Keratinocyte (primary cell): ENCODE results near the gene SLC25A40. TPM values are rescaled to one million over a fixed set of nuclear protein-coding genes. Genes with fewer than 3 reads are reported as not detected.
A peak's percentile ranks its signal among the peaks of the same experiment; 100 is the strongest.
"Not testable (repeated sequence)": the region's sequence is repeated elsewhere in the genome, so short reads cannot be mapped to it uniquely, and the experiment has no call there.

ENCODE experiments used
- DNase-seq: peaks from one replicate; pipeline ENCODE4 v3.0.0-alpha.2; 2011; ENCODE audit warnings: low read depth, missing footprints, low spot score
- FAIRE-seq: peaks from 2 replicates; lab custom pipeline; 2011; peaks lifted over from hg19 to GRCh38; lab: Jason Lieb, UNC
- H2AFZ ChIP-seq: 2 replicates; pipeline ENCODE4 v1.6.0; 2012; ENCODE audit warnings: low read length, control low read depth, inconsistent platforms; ENCODE audit not compliant: control insufficient read depth
- H3K27ac ChIP-seq: 2 replicates; pipeline ENCODE4 v1.5.1; 2011; ENCODE audit warnings: low read length; ENCODE audit not compliant: control insufficient read depth, insufficient read depth
- H3K27me3 ChIP-seq: 3 replicates; pipeline ENCODE4 v1.6.0; 2011; ENCODE audit warnings: low read length; ENCODE audit not compliant: control insufficient read depth, insufficient read depth; ENCODE audit errors: extremely low read depth
- H3K36me3 ChIP-seq, 2 experiments: 2 replicates in 1 of 2; 3 replicates in 1 of 2; pipeline ENCODE4 v1.5.1; 2011; ENCODE audit warnings: low read length in 2 of 2, mild to moderate bottlenecking in 1 of 2; ENCODE audit not compliant: control insufficient read depth in 2 of 2, insufficient read depth in 2 of 2; ENCODE audit errors: extremely low read depth in 1 of 2
- H3K4me1 ChIP-seq: 3 replicates; pipeline ENCODE4 v1.5.1; 2011; ENCODE audit warnings: low read length; ENCODE audit not compliant: control insufficient read depth, insufficient read depth; ENCODE audit errors: extremely low read depth
- H3K4me2 ChIP-seq: 3 replicates; pipeline ENCODE4 v1.6.0; 2011; ENCODE audit warnings: low read depth, low read length; ENCODE audit not compliant: control insufficient read depth, insufficient read depth; ENCODE audit errors: extremely low read depth
- H3K4me3 ChIP-seq, 3 experiments: fragments of 200-600 bp in 1 of 3; sonication (generic) in 1 of 3; 2 replicates in 2 of 3; 3 replicates in 1 of 3; pipeline ENCODE4 v1.5.1; 2011 to 2016; ENCODE audit warnings: low read length in 3 of 3, mild to moderate bottlenecking in 3 of 3, control low read depth in 2 of 3, inconsistent platforms in 1 of 3, low read depth in 1 of 3, mixed read lengths in 1 of 3, mixed run types in 1 of 3, moderate library complexity in 1 of 3; ENCODE audit not compliant: control insufficient read depth in 2 of 3, insufficient read depth in 2 of 3; ENCODE audit errors: extremely low read depth in 1 of 3
- H3K79me2 ChIP-seq: 2 replicates; pipeline ENCODE4 v1.6.0; 2012; ENCODE audit warnings: low read length; ENCODE audit not compliant: control insufficient read depth, insufficient read depth
- H3K9ac ChIP-seq: 3 replicates; pipeline ENCODE4 v1.6.0; 2011; ENCODE audit warnings: low read length; ENCODE audit not compliant: control insufficient read depth, insufficient read depth; ENCODE audit errors: extremely low read depth
- H3K9me1 ChIP-seq: 3 replicates; pipeline ENCODE4 v1.6.0; 2011; ENCODE audit warnings: low read length; ENCODE audit not compliant: control insufficient read depth, insufficient read depth; ENCODE audit errors: extremely low read depth
- H3K9me3 ChIP-seq: 2 replicates; pipeline ENCODE4 v1.5.1; 2012; ENCODE audit warnings: low read depth, low read length; ENCODE audit not compliant: control insufficient read depth
- H4K20me1 ChIP-seq: 3 replicates; pipeline ENCODE4 v1.6.0; 2011; ENCODE audit warnings: low read length; ENCODE audit not compliant: control insufficient read depth, insufficient read depth; ENCODE audit errors: extremely low read depth
- EZH2 ChIP-seq: IDR thresholded peaks from one replicate; pipeline ENCODE4 v1.6.1; 2012; ENCODE audit warnings: inconsistent platforms, mild to moderate bottlenecking, low read length, moderate library complexity
- dilution Hi-C: fragments of 300-500 bp; cut with MboI; formaldehyde crosslinking; loops from one replicate; pipeline ENCODE4 v1.7.0; 2020; ENCODE audit warnings: low sequenced_read_pairs; ENCODE audit not compliant: extremely low pct_ligation_motif_present
- polyA plus RNA-seq, 5 experiments: library from polyadenylated mRNA; depleted of rRNA in 3 of 5; stranded (reverse) in 3 of 5; stranded (forward) in 1 of 5; unstranded in 1 of 5; fragments of >200 nt; gene quantifications; 1 replicate in 1 of 5; 2 replicates in 3 of 5; 3 replicates in 1 of 5; pipeline versions ENCODE4 v1.2.1 to v1.2.3, GENCODE V29; 2011 to 2012; ENCODE audit warnings: missing spikeins in 2 of 5, low read depth in 1 of 5, low replicate concordance in 1 of 5
- TF ChIP-seq, protein P1 (sequence below), 3 experiments: IDR thresholded peaks in 1 of 3; conservative IDR thresholded peaks in 1 of 3; optimal IDR thresholded peaks in 1 of 3; 2 replicates in 2 of 3; 3 replicates in 1 of 3; pipeline versions ENCODE3 to v1.5.1; 2011; ENCODE audit warnings: low read length in 3 of 3, mild to moderate bottlenecking in 3 of 3, moderate library complexity in 2 of 3, control low read depth in 1 of 3, inconsistent platforms in 1 of 3; ENCODE audit not compliant: insufficient read depth in 2 of 3; ENCODE audit errors: extremely low read depth in 1 of 3

The SLC25A40 gene
- polyA plus RNA-seq, 1 donor (not counting 4 experiments of a cell fraction or from before 2014, with no cell fraction given), result 8.3 TPM

DNA sequence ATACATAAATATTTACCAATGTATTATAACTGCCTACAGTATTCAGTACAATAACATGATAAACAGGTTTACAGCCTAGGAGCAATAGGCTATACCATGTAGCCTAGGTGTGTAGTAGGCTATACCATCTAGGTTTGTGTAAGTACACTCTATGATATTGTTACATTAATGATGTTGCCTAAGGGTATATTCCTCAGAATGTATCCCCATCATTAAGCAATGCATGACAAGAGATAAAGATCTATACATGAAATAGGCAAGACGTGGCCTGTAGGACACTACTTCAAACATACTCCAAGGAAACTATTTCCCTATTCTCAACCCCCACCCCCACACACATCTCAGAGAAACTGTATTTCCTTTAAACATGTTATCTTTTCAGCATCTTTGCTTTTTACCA lies 42.6 kb upstream of the SLC25A40 start:
- DNase-seq, result peak; percentile 56
- Histone ChIP-seq H3K4me2 (no peak overlapping the region), H3K27ac (no peak overlapping the region), H3K9ac (no peak overlapping the region), H3K36me3 (no peaks in the 10 kb centered on the region), H3K9me1 (no peaks in the 10 kb centered on the region), H3K4me3 (no peak overlapping the region), H3K4me1 (peaks cover 5% of the 10 kb centered on the region), H2AFZ (no peak overlapping the region), H3K79me2 (no peaks in the 10 kb centered on the region), H4K20me1 (no peaks in the 10 kb centered on the region), H3K9me3 (no peaks in the 10 kb centered on the region), H3K27me3 (no peaks in the 10 kb centered on the region)
- dilution Hi-C loops, result no loop called here
- TF ChIP-seq EZH2, result no peak
- TF ChIP-seq, protein P1, sequence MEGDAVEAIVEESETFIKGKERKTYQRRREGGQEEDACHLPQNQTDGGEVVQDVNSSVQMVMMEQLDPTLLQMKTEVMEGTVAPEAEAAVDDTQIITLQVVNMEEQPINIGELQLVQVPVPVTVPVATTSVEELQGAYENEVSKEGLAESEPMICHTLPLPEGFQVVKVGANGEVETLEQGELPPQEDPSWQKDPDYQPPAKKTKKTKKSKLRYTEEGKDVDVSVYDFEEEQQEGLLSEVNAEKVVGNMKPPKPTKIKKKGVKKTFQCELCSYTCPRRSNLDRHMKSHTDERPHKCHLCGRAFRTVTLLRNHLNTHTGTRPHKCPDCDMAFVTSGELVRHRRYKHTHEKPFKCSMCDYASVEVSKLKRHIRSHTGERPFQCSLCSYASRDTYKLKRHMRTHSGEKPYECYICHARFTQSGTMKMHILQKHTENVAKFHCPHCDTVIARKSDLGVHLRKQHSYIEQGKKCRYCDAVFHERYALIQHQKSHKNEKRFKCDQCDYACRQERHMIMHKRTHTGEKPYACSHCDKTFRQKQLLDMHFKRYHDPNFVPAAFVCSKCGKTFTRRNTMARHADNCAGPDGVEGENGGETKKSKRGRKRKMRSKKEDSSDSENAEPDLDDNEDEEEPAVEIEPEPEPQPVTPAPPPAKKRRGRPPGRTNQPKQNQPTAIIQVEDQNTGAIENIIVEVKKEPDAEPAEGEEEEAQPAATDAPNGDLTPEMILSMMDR (optimal IDR thresholded peaks at IDR 0.05 in 1 of 3, IDR thresholded peaks at IDR 0.05 in 1 of 3, conservative IDR thresholded peaks at IDR 0.05 in 1 of 3; ENCODE audit: extremely low read depth in 1 of 3, insufficient read depth in 2 of 3, low read length in 3 of 3), result no peak
- peak; percentile 84 for FAIRE-seq

DNA sequence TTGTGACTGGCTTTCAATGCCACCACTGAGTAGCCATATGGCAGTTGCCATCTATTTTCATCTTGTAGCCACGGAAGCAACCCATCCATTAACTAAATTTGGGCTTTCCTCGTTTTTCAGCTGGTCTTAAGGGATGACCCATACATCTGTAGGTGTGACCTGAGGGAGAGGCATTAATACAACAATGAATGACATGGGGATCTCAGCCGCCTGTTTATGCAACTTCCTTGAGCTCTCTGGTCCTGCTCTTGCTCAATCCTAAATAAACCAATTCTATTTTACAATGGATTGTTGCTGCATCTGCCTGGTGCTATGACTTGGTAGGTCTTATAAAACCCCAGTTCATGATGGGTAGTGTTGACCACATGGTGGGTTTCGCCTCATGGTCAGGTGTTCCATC lies 36.0 kb upstream of the SLC25A40 start:
- no peak for FAIRE-seq
- no peak overlapping the region for H2AFZ ChIP-seq
- no peak overlapping the region for H3K4me2 ChIP-seq
- H3K9ac ChIP-seq, result no peak overlapping the region
- TF ChIP-seq EZH2, result no peak
- TF ChIP-seq, protein P1 (optimal IDR thresholded peaks at IDR 0.05 in 1 of 3, IDR thresholded peaks at IDR 0.05 in 1 of 3, conservative IDR thresholded peaks at IDR 0.05 in 1 of 3; ENCODE audit: extremely low read depth in 1 of 3, insufficient read depth in 2 of 3, low read length in 3 of 3), result no peak
- no peaks in the 10 kb centered on the region for H3K27me3 ChIP-seq
- H3K9me3 ChIP-seq, result no peaks in the 10 kb centered on the region
- H3K79me2 ChIP-seq, result no peaks in the 10 kb centered on the region
- no peaks in the 10 kb centered on the region for H4K20me1 ChIP-seq
- no peaks in the 10 kb centered on the region for H3K9me1 ChIP-seq
- no peak overlapping the region for H3K27ac ChIP-seq
- dilution Hi-C loops, result no loop called here
- H3K36me3 ChIP-seq, result no peaks in the 10 kb centered on the region
- no peak overlapping the region for H3K4me3 ChIP-seq
- no peaks in the 10 kb centered on the region for H3K4me1 ChIP-seq
- no peak for DNase-seq

DNA sequence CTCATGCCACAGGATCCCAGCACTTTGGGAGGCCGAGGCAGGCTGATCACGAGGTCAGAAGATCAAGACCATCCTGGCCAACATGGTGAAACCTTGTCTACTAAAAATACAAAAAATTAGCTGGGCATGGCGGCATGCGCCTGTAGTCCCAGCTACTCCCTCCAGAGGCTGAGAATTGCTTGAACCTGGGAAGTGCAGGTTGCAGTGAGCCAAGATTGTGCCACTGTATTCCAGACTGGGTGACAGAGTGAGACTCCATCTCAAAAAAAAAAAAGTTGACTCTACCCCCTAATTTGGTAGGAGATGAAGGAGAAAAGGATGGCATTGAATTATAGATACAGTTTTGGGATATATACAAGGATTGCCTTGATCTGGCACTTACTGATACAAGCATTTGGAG lies 32.7 kb upstream of the SLC25A40 start:
- H4K20me1 ChIP-seq, H2AFZ ChIP-seq, H3K4me2 ChIP-seq, FAIRE-seq, H3K27me3 ChIP-seq, H3K36me3 ChIP-seq, H3K9ac ChIP-seq, H3K79me2 ChIP-seq, H3K9me3 ChIP-seq, H3K9me1 ChIP-seq, H3K27ac ChIP-seq, dilution Hi-C loops, H3K4me3 ChIP-seq, DNase-seq, H3K4me1 ChIP-seq: not testable (repeated sequence)

DNA sequence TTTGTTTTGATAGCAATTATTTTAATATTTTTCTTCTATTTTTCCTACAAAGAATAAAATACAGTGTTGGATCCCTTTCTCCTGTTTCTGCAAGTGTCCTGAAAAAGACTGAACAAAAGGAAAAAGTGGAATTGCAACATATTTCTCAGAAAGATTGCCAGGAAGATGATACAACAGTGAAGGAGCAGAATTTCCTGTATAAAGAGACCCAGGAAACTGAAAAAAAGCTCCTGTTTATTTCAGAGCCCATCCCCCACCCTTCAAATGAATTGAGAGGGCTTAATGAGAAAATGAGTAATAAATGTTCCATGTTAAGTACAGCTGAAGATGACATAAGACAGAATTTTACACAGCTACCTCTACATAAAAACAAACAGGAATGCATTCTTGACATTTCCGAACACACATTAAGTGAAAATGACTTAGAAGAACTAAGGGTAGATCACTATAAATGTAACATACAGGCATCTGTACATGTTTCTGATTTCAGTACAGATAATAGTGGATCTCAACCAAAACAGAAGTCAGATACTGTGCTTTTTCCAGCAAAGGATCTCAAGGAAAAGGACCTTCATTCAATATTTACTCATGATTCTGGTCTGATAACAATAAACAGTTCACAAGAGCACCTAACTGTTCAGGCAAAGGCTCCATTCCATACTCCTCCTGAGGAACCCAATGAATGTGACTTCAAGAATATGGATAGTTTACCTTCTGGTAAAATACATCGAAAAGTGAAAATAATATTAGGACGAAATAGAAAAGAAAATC lies 31.2 kb upstream of the SLC25A40 start:
- H3K9me1 ChIP-seq, DNase-seq, H3K4me3 ChIP-seq, FAIRE-seq, H3K27me3 ChIP-seq, H3K4me2 ChIP-seq, H3K79me2 ChIP-seq, H4K20me1 ChIP-seq, H3K4me1 ChIP-seq, dilution Hi-C loops, H3K9ac ChIP-seq, H2AFZ ChIP-seq, H3K9me3 ChIP-seq, H3K27ac ChIP-seq, H3K36me3 ChIP-seq: not testable (repeated sequence)
